ENCODE data around the gene GABRB1.

- TF ChIP-seq POLR2A (IDR thresholded peaks at IDR 0.05) (no peak), CTCF (IDR thresholded peaks at IDR 0.05) (no peak)
Measured at GRCh38 chr4:47274901-47275300, 243.5 kb downstream of the GABRB1 start.

All from adrenal gland (tissue), 5 donors.